NCI-H748 (cell line): Measurements from ENCODE around the gene PAK4.

Experiments used
- DNase-seq: peaks from one replicate; lab custom pipeline; 2025; ENCODE audit not compliant: unreplicated experiment; lab: John Stamatoyannopoulos, UW

The PAK4 gene

GRCh38 chr19:39162441-39163043 lies 37.0 kb downstream of the PAK4 start:
- DNase-seq = no peak

GRCh38 chr19:39163621-39164020 lies 38.0 kb downstream of the PAK4 start:
- DNase-seq = no peak

- DNase-seq = no peak
Observed at GRCh38 chr19:39164289-39164688, 38.7 kb downstream of the PAK4 start.

GRCh38 chr19:39165857-39166256 lies 40.3 kb downstream of the PAK4 start:
- DNase-seq = no peak

GRCh38 chr19:39166571-39167391 lies 41.2 kb downstream of the PAK4 start:
- peak; percentile 53 for DNase-seq

GRCh38 chr19:39167461-39168257 lies 42.1 kb downstream of the PAK4 start:
- peak; percentile 22 for DNase-seq

GRCh38 chr19:39168258-39169142 lies 42.9 kb downstream of the PAK4 start:
- DNase-seq = no peak

GRCh38 chr19:39169143-39169810 lies 43.7 kb downstream of the PAK4 start:
- DNase-seq = no peak

GRCh38 chr19:39170386-39171231 lies 45.0 kb downstream of the PAK4 start:
- no peak for DNase-seq

- DNase-seq = no peak
Observed at GRCh38 chr19:39171479-39172465, 46.2 kb downstream of the PAK4 start.

- no peak for DNase-seq
Observed at GRCh38 chr19:39172700-39173501, 47.3 kb downstream of the PAK4 start.

- no peak for DNase-seq
Observed at GRCh38 chr19:39173502-39173991, 48.0 kb downstream of the PAK4 start.

- no peak for DNase-seq
Observed at GRCh38 chr19:39174142-39174541, 48.6 kb downstream of the PAK4 start.

- DNase-seq = no peak
Observed at GRCh38 chr19:39174558-39175544, 49.3 kb downstream of the PAK4 start.

- DNase-seq = no peak
Observed at GRCh38 chr19:39175564-39175963, 50.0 kb downstream of the PAK4 start.

GRCh38 chr19:39177110-39177699 lies 51.6 kb downstream of the PAK4 start:
- no peak for DNase-seq
